KBM-7 (cell line): Measurements from ENCODE around the gene LIN28A.
"Not testable (repeated sequence)": the region's sequence is repeated elsewhere in the genome, so short reads cannot be mapped to it uniquely, and the experiment has no call there.

Experiments used
- DNase-seq: peaks from one replicate; pipeline ENCODE4 v3.0.0-alpha.2; 2015
- in situ Hi-C: fragments of 300-500 bp; cut with MboI; formaldehyde crosslinking; loops from 2 replicates; pipeline ENCODE4 v1.14.3; 2020; ENCODE audit warnings: low sequenced_read_pairs, low pct_unique_long_range_greater_than_20kb, mixed read lengths

The LIN28A gene, protein sequence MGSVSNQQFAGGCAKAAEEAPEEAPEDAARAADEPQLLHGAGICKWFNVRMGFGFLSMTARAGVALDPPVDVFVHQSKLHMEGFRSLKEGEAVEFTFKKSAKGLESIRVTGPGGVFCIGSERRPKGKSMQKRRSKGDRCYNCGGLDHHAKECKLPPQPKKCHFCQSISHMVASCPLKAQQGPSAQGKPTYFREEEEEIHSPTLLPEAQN

DNA sequence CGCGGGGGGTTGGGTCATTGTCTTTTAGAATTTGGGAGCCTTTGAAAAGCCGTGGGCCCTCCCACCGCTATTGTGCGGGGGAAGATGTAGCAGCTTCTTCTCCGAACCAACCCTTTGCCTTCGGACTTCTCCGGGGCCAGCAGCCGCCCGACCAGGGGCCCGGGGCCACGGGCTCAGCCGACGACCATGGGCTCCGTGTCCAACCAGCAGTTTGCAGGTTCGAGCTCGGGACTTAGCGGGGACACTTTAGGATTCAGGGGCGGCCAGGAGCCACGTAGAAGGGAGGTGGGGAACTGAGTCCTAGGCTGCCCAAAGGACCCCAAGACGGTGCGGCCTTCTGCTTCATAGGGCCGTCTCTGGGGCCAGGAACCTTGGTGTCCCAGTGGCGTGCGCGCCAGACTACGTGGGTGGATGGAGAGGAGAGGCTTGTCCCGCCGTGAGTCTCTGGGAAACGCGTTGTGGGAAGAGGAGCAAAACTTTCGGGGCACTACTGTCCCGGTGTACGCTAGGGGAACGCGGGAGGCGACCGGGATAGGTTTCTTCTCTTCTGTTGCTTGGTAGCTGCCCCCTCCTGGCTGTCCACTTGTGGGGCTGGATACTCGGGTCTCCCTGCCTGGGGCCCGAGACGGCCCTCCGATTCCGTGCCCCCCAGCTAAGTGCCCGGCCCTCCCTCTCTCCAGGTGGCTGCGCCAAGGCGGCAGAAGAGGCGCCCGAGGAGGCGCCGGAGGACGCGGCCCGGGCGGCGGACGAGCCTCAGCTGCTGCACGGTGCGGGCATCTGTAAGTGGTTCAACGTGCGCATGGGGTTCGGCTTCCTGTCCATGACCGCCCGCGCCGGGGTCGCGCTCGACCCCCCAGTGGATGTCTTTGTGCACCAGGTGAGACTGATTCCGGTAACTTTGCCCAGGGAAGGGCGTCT, at the start of gene LIN28A:
TSS of gene LIN28A (plus strand) at position 112 of the 918 bp plus-strand sequence. CDS start at position 187, 75 bp downstream.
- in situ Hi-C loops: no loop called here
- no peak for DNase-seq

- DNase-seq: no peak
- in situ Hi-C loops: no loop called here
These were observed 49.0 kb upstream of the LIN28A start for GRCh38 chr1:26361605-26362122.

DNA sequence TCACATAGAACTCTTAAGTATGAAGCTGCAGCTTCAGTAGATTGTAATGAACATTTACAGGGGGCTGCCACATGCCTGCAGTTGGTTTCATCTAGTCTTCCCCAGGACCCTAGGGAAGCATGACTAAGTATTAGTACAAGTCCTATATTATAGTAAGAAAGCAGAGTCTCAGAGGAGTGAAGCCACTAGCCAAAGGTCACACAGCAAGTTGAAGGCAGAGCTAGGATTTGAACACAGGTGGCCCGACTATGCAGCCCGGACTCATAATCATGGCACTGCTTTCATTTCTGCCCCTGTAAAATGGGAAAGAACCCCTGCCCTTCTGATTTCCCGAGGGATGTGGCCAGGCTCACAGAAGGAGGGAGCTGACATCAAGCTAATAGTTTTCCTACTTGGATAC, 48.3 kb upstream of the LIN28A start:
- DNase-seq: no peak
- in situ Hi-C loops: no loop called here

DNA sequence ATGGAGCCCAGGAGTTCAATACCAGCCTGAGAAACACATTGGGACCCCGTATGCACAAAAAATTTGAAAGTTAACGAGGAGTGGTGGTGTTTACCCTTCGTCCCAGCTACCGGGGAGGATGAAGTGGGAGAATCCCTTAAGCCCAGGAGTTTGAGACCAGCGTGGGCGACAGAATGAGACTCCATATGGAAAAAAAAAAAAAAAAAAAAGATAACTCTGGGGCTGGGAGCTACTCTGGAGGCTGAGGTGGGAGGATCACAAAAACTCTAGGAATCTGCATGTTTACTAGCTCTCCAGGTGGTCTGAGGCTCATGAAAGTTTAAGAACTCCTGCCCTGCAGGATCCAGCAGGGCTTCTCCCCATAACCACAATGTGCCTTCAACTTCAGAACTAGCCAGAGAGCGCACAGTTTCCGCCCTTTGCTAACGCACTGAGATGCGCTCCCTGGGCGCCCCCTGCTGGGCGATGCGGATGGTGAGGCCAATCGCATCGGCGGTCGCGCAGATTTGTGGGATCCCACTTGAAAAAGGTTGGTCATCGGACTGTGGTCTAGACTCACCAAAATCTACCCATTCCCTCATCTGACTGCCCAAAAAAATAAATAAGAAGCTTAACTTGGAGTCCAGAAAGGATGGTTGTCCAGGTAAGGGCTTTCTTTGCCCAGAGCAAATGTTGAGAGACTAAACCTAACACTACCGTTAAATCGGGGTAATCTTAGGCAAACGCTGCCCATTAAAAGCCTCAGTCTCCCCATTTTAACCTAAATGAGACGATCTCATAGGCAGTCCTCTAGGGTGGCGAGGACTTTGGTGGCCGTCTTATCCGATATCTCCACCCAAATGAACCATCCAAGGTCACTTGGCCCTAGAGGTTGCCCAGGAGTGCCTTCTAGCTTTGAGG, 46.8 kb upstream of the LIN28A start:
- in situ Hi-C loops: no loop called here
- DNase-seq: peak; percentile 85

DNA sequence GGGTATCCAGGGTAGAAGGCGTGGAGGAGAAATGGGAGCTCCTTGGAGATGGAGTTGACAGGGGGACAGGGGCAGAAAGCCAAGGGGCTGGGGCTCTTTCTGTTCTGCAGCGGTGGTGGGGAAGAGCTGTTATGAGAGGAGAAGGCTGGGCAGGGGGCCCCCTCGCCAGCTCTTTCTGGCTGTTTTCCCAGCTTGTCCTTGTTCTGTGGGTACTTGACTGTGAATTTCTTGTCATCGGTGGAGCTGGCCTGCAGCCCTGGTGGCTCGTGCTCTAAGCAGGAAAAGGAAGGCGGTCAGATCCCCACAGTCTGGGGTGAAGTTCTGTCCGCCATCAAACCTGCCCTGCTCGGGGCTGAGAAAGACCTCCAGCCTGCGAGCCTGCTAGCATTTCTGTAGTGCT, 45.7 kb upstream of the LIN28A start:
- in situ Hi-C loops: no loop called here
- no peak for DNase-seq

- DNase-seq: no peak
- in situ Hi-C loops: no loop called here
These were observed 43.2 kb upstream of the LIN28A start for GRCh38 chr1:26367441-26367840.

DNA sequence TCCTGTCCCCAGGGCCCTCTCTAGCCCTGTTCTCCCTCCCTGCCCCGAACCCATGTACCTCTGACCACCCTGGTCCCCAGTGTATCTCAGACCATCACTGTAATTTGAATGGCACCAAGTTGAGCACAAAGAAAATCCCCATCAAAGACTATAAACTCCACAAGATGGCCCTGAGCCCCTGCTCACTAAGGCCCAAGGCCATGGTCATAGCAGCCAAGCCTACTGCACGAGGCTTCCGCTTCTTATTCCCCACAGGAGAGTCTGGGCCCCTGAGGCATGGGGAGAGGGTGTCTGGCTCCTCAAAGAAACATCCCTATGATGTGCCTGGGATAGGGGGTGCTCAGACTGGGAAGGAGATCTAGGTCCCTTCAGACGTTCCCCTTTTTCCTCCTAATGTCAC, 42.6 kb upstream of the LIN28A start:
- in situ Hi-C loops: no loop called here
- no peak for DNase-seq

DNA sequence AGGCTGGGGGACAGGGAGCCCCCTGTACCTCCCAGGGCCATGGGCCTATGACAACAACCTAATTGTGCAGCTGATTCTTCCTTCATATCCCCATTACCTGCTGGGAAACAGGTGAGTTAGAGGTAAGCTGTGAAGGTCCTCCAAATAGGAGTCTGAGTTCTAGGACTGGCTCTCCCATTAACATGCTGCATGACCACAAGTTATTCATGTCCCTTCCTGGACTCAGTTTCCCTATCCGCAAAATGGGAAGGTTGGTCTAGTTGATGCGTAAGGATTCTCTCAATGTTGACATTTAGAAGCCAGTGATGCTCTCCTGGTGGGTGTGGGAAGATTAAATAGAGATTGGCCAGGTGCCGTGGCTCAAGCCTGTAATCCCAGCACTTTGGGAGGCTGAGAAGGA, 42.1 kb upstream of the LIN28A start:
- in situ Hi-C loops: no loop called here
- DNase-seq: no peak

DNA sequence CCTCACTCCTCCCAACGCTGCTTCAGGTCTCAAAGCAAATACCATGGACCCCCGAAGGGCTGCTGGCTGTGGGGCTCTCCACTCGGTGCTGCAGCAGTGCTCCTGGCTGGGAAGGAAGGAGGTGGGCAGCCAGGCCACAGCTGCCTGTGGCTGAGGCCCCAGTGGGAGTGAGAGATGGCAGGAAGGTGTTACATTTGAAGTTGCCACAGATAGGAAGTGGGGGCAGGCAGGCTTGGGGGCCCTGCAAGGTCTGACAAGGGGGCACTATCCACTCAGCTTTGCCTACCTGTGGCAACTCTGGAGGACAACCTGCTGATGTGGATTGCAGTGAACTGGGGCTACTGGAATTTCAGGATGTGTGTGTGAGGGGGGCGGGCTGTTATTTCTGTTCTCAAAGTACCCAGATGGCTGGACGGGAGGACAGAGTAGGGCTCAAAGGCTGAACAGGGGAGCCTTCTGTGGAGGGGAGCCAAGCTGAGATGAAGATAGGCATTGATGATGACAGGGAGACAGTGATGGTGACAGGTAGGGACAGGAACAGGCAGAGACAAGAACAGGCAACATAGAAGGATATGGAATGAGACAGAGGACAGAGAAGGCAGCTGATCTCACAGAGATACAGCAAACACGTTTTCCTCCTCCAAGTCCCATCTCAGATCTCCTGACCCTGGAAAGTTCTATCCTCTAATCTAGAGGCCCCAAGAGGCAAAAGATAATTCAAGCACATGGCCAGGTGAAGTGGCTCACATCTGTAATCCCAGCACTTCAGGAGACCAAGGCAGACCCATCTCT, 39.8 kb upstream of the LIN28A start:
- in situ Hi-C loops: no loop called here
- DNase-seq: no peak

DNA sequence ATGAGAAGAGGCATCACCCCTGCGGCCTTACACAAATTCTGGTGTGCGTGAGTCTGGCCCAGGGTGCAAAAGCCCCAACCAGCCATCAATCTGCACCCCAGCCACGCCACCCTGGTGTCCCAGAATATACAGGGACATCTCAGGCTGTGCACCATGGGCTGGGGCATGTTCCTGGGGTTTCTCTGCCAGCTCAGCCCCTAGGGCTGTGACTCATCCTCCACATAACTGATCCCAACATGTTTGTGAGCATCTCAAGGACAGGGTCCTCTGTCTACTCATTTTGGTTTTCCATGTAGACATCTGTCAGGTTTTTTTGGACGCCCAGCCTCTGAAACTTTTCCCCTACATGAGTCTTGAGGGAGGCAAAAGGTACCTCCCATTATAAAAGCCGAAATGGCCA, 38.6 kb upstream of the LIN28A start:
- DNase-seq: no peak
- in situ Hi-C loops: no loop called here

DNA sequence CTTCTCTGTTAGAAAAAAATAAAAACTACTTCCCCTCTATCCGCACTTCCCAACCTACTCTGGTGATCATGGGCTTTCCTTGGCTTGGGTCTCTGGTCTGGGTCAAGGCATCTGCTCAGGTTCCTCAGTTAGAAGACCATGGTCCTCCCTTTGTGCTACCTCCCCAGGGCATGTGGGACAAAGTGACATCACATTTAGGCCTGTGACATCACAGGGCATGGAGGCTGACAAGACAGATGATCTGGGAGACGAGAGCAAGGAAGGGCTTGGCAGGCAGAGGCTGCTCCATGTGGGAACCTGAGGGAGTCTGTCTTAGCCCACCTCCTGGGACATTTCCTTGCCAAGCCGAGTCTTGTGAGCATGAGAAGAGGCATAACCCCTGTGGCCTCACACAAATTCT, 38.0 kb upstream of the LIN28A start, which contains the start of gene ZNF683:
TSS of gene ZNF683 (minus strand) at position 140 of the 400 bp plus-strand sequence. CDS start 4,179 bp downstream, outside the sequence.
- in situ Hi-C loops, DNase-seq: not testable (repeated sequence)

DNA sequence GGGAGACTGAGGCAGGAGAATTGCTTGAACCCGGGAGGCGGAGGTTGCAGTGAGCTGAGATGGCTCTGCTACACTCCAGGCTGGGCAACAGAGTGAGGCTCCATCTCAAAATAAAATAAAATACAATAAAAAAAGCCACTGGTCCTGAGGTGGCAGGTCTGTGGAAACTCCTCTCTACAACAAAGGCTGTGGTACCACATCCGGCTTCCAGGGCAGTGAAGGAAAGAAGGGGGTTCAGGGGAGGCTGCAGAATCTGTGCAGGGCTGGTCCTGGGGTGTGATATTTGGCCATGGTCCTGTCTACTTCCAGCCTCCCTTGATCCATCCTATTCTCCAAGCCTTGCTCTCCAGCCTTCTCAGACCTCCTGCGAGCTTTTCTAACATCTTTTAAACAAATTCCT, 37.3 kb upstream of the LIN28A start:
- in situ Hi-C loops: no loop called here

GRCh38 chr1:26373789-26374188, 36.8 kb upstream of the LIN28A start:
- DNase-seq: no peak

More for the DNA sequence above, 37.3 kb upstream of the LIN28A start:
- no peak for DNase-seq

DNA sequence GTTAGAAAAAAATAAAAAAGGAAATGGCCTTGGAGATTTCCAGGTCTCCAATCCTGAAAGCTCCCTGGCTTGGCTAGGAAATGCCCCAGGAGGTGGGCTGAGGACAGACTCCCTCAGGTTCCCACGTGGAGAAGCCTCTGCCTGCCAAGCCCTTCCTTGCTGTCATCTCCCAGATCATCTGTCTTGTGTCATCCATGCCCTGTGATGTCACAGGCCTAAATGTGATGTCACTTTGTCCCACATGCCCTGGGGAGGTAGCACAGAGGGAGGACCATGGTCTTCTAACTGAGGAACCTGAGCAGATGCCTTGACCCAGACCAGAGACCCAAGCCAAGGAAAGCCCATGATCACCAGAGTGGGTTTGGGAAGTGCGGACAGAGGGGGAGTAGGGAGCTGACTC, 36.3 kb upstream of the LIN28A start:
- in situ Hi-C loops: not testable (repeated sequence)

More at GRCh38 chr1:26373789-26374188, 36.8 kb upstream of the LIN28A start:
- in situ Hi-C loops: no loop called here

GRCh38 chr1:26375081-26375480, 35.5 kb upstream of the LIN28A start:
- no peak for DNase-seq
- in situ Hi-C loops: no loop called here

More for the DNA sequence above, 36.3 kb upstream of the LIN28A start:
- not testable (repeated sequence) for DNase-seq

GRCh38 chr1:26376050-26376449, 34.6 kb upstream of the LIN28A start:
- DNase-seq: no peak
- in situ Hi-C loops: no loop called here

DNA sequence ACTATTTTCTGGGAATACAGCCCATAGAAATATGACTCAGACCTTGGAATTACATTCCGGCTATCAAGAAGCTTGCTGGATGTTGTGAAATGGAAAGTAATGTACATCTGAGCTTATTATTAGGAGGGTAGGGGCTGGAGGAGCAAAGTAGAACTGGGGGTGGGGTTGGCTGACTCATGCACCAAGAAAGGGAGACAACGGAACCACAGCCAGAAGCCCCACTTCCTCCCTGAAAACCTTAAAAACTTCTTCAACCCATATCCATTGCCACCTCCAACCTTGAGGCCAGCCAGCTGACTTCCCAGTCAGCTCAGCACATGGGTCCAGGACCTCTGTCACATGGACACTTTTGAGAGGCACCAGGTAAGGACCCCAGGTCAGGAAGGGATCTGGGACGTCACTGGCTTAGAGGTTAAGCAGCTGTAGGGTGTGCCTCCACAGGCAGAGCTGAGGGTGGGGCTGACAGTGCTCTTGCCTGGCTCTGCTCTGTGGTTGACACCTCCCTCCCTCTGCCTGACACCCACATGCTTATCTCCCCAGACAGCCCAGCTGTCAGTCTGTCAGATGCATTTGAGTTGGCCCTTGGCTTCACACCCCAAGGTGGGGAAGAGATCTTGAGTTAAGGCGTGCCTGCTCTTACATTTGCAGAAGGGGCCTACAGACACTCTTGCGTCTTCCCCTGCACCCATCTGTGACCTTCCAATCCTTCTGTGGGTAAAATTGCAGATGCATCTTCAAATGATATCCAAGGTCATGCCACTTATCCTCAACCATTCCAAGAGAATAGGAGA, 32.3 kb upstream of the LIN28A start:
- peak; percentile 91 for DNase-seq
- in situ Hi-C loops: no loop called here

- no peak for DNase-seq
- in situ Hi-C loops: no loop called here
These were observed 31.8 kb upstream of the LIN28A start for GRCh38 chr1:26378879-26379251.
